H1 (cell line): Measurements from ENCODE around the gene OR5M11. TPM values are rescaled to one million over a fixed set of nuclear protein-coding genes. Genes with fewer than 3 reads are reported as not detected.

Experiments used
- CTCF ChIA-PET: fragments of 300-600 bp; sonication (Branson Sonifier 250); formaldehyde crosslinking; loops from one replicate; lab custom pipeline; 2021; ENCODE audit not compliant: partially characterized antibody; lab: Charles Lee
- POLR2A ChIA-PET: fragments of 300-600 bp; sonication (Branson Sonifier 250); formaldehyde crosslinking; loops from one replicate; lab custom pipeline; 2021; ENCODE audit warnings: inconsistent platforms; ENCODE audit not compliant: partially characterized antibody; lab: Charles Lee
- DNase-seq, 2 experiments: peaks; one replicate each; pipeline versions ENCODE4 v3.0.0 to v3.0.0-alpha.2; 2010 to 2022; ENCODE audit warnings: low spot score in 2 of 2, low read depth in 1 of 2, mixed read lengths in 1 of 2
- FAIRE-seq: peaks from 2 replicates; lab custom pipeline; 2011; peaks lifted over from hg19 to GRCh38; lab: Jason Lieb, UNC
- H2AFZ ChIP-seq: 2 replicates; pipeline ENCODE4 v1.8.1; 2012; ENCODE audit warnings: low read length, inconsistent platforms
- H2AK5ac ChIP-seq: 2 replicates; pipeline ENCODE4 v1.6.1; 2013; ENCODE audit warnings: low read depth, low read length
- H2BK120ac ChIP-seq: replicated peaks from 2 replicates; pipeline ENCODE3; 2013; ENCODE audit warnings: low read depth, low read length, inconsistent platforms
- H2BK12ac ChIP-seq: 2 replicates; pipeline ENCODE4 v1.6.1; 2013; ENCODE audit warnings: low read depth, low read length
- H2BK15ac ChIP-seq: 2 replicates; pipeline ENCODE4 v1.6.1; 2013; ENCODE audit warnings: low read length
- H2BK20ac ChIP-seq: 2 replicates; pipeline ENCODE4 v1.6.1; 2013; ENCODE audit warnings: low read length
- H2BK5ac ChIP-seq: 2 replicates; pipeline ENCODE4 v1.6.1; 2013; ENCODE audit warnings: low read depth, low read length
- H3K14ac ChIP-seq: 2 replicates; pipeline ENCODE4 v1.6.1; 2013; ENCODE audit warnings: inconsistent platforms; ENCODE audit not compliant: insufficient read length
- H3K18ac ChIP-seq: 2 replicates; pipeline ENCODE4 v1.6.1; 2013; ENCODE audit warnings: low read length; ENCODE audit errors: extremely low read depth
- H3K23ac ChIP-seq: 2 replicates; pipeline ENCODE4 v1.6.1; 2013; ENCODE audit warnings: inconsistent platforms; ENCODE audit not compliant: insufficient read length
- H3K23me2 ChIP-seq: 2 replicates; pipeline ENCODE4 v1.6.1; 2013; ENCODE audit warnings: low read depth, low read length
- H3K27ac ChIP-seq: 2 replicates; pipeline ENCODE4 v1.6.1; 2011; ENCODE audit warnings: low read depth, low read length, inconsistent platforms
- H3K27me3 ChIP-seq, 4 experiments: replicated peaks in 1 of 4; 1 replicate in 1 of 4; 2 replicates in 3 of 4; pipeline versions ENCODE4 v1.6.1 to v1.8.1; 2011 to 2013; ENCODE audit warnings: low read length in 3 of 4, mild to moderate bottlenecking in 3 of 4, inconsistent platforms in 2 of 4, mixed read lengths in 2 of 4, moderate library complexity in 1 of 4; ENCODE audit not compliant: control insufficient read depth in 3 of 4, insufficient read depth in 3 of 4; ENCODE audit errors: extremely low read depth in 1 of 4
- H3K36me3 ChIP-seq, 4 experiments: 2 replicates each; pipeline versions ENCODE4 v1.6.1 to v1.8.1; 2011 to 2013; ENCODE audit warnings: mild to moderate bottlenecking in 4 of 4, low read length in 3 of 4, moderate library complexity in 2 of 4, control low read depth in 1 of 4, inconsistent platforms in 1 of 4; ENCODE audit not compliant: insufficient read depth in 4 of 4, control insufficient read depth in 2 of 4
- H3K4ac ChIP-seq: replicated peaks from 2 replicates; pipeline ENCODE3; 2013; ENCODE audit warnings: low read length, low read depth, mixed read lengths, inconsistent platforms; ENCODE audit not compliant: insufficient read length
- H3K4me1 ChIP-seq, 4 experiments: replicated peaks in 1 of 4; 1 replicate in 1 of 4; 2 replicates in 3 of 4; pipeline versions ENCODE4 v1.6.1 to v1.8.1; 2011 to 2013; ENCODE audit warnings: low read length in 3 of 4, inconsistent platforms in 2 of 4, mixed read lengths in 1 of 4; ENCODE audit not compliant: insufficient read depth in 4 of 4, control insufficient read depth in 3 of 4
- H3K4me2 ChIP-seq, 2 experiments: 2 replicates each; pipeline versions ENCODE4 v1.6.1 to v1.8.1; 2011 to 2013; ENCODE audit warnings: low read depth in 2 of 2, low read length in 2 of 2, control low read depth in 1 of 2, inconsistent platforms in 1 of 2, mild to moderate bottlenecking in 1 of 2; ENCODE audit not compliant: insufficient read depth in 1 of 2
- H3K4me3 ChIP-seq, 4 experiments: fragments of 200-600, 300-600 bp in 1 of 4; sonication (generic), shearing (Covaris generic), sonication (Bioruptor Twin) in 1 of 4; 2 replicates each; pipeline versions ENCODE4 v1.5.1 to v1.8.1; 2011 to 2016; ENCODE audit warnings: low read length in 4 of 4, low read depth in 3 of 4, control low read depth in 2 of 4, inconsistent platforms in 2 of 4, mild to moderate bottlenecking in 2 of 4, mixed read lengths in 1 of 4, moderate library complexity in 1 of 4; ENCODE audit not compliant: insufficient read depth in 2 of 4; ENCODE audit errors: extremely low read depth in 1 of 4
- H3K56ac ChIP-seq: replicated peaks from 2 replicates; pipeline ENCODE3; 2013; ENCODE audit warnings: low read depth, mild to moderate bottlenecking, mixed read lengths, low read length, inconsistent platforms; ENCODE audit not compliant: insufficient read length
- H3K79me1 ChIP-seq: 2 replicates; pipeline ENCODE4 v1.6.1; 2013; ENCODE audit warnings: low read depth, low read length, control low read depth
- H3K79me2 ChIP-seq, 2 experiments: 2 replicates each; pipeline versions ENCODE4 v1.6.1 to v1.8.1; 2012 to 2013; ENCODE audit warnings: low read length in 2 of 2, mild to moderate bottlenecking in 2 of 2, inconsistent platforms in 1 of 2; ENCODE audit not compliant: insufficient read depth in 2 of 2, control insufficient read depth in 1 of 2
- H3K9ac ChIP-seq, 4 experiments: replicated peaks in 1 of 4; 1 replicate in 1 of 4; 2 replicates in 3 of 4; pipeline versions ENCODE4 v1.6.1 to v1.8.1; 2011 to 2013; ENCODE audit warnings: low read depth in 3 of 4, low read length in 3 of 4, control low read depth in 2 of 4, mild to moderate bottlenecking in 2 of 4, moderate library complexity in 2 of 4, inconsistent platforms in 1 of 4; ENCODE audit errors: extremely low read depth in 1 of 4
- H3K9me3 ChIP-seq, 2 experiments: 2 replicates each; pipeline versions ENCODE4 v1.6.1 to v1.8.1; 2012 to 2013; ENCODE audit warnings: mild to moderate bottlenecking in 2 of 2, moderate library complexity in 2 of 2, control low read depth in 1 of 2, inconsistent platforms in 1 of 2, low read depth in 1 of 2, low read length in 1 of 2, mixed read lengths in 1 of 2; ENCODE audit not compliant: insufficient read depth in 2 of 2
- H4K20me1 ChIP-seq, 2 experiments: replicated peaks in 1 of 2; 2 replicates each; pipeline versions ENCODE3 to v1.8.1; 2011 to 2013; ENCODE audit warnings: inconsistent platforms in 2 of 2, low read length in 2 of 2, mild to moderate bottlenecking in 1 of 2; ENCODE audit not compliant: insufficient read depth in 2 of 2, control insufficient read depth in 1 of 2
- H4K5ac ChIP-seq: 2 replicates; pipeline ENCODE4 v1.6.1; 2013; ENCODE audit warnings: low read length, low read depth, mixed read lengths, inconsistent platforms; ENCODE audit not compliant: insufficient read length
- H4K8ac ChIP-seq: 2 replicates; pipeline ENCODE4 v1.8.0; 2013; ENCODE audit warnings: mild to moderate bottlenecking, moderate library complexity, low read length, inconsistent platforms; ENCODE audit not compliant: insufficient read depth; ENCODE audit errors: extremely low read depth
- H4K91ac ChIP-seq: replicated peaks from 2 replicates; pipeline ENCODE3; 2013; ENCODE audit warnings: low read length, mixed read lengths, inconsistent platforms; ENCODE audit not compliant: insufficient read length
- CHD7 ChIP-seq: fragments of 300-600 bp; sonication (generic); IDR thresholded peaks from 2 replicates; pipeline ENCODE4 v1.7.1; 2012; ENCODE audit warnings: low read length, moderate library complexity, mild to moderate bottlenecking, inconsistent platforms; ENCODE audit not compliant: insufficient replicate concordance
- WGBS, 2 experiments: shearing (Covaris generic) in 1 of 2; methylation state at CpG; one replicate each; pipeline versions ENCODE4 v1.1.6 to v1.1.7; 2013 to 2015; ENCODE audit warnings: low lambda C conversion rate in 2 of 2, mixed read lengths in 2 of 2, inconsistent platforms in 1 of 2, low coverage in 1 of 2, missing lambda C conversion rate in 1 of 2; ENCODE audit not compliant: insufficient replicate concordance in 2 of 2, insufficient coverage in 1 of 2, insufficient read length in 1 of 2; ENCODE audit errors: extremely low coverage in 1 of 2, missing lambda C conversion rate in 1 of 2; 5-methylcytosine and 5-hydroxymethylcytosine counted together
- polyA plus RNA-seq, 7 experiments: library from polyadenylated mRNA; depleted of rRNA in 3 of 7; stranded (reverse) in 5 of 7; unstranded in 2 of 7; fragments of >200 nt in 5 of 7; fragments of 200-250 nt in 2 of 7; gene quantifications; 1 replicate in 5 of 7; 2 replicates in 1 of 7; 4 replicates in 1 of 7; pipeline versions ENCODE4 v1.2.1 to v1.2.3, GENCODE V29; 2011 to 2013; ENCODE audit warnings: missing spikeins in 2 of 7, mixed read lengths in 2 of 7
- total RNA-seq: library from RNA; stranded (reverse); fragmentation: NEBNext Ultra II Directional; extraction: Animal tissue kit (Norgen Biotek cat#: 25700); gene quantifications from 2 replicates; pipeline ENCODE4 v1.2.1, GENCODE V29; 2021

Gene OR5M11
- total and polyA plus RNA-seq, 2 of the 8 experiments (the other 6 are each of a cell fraction or from before 2014, with no cell fraction given) = 0.08 TPM; not detected in 1

- no peak for FAIRE-seq
- no peak within 1 kb of the TSS for H3K14ac ChIP-seq
- H3K23me2 ChIP-seq = no peaks in the 10 kb centered on the region
- H3K4me2 ChIP-seq = no peak within 1 kb of the TSS
- H2BK120ac ChIP-seq = no peak within 1 kb of the TSS
- H3K27ac ChIP-seq = no peak within 1 kb of the TSS
- H4K91ac ChIP-seq = no peak within 1 kb of the TSS
- no peak within 1 kb of the TSS for H3K9ac ChIP-seq
- H2BK5ac ChIP-seq = no peak within 1 kb of the TSS
- WGBS, 2 experiments = 89% methylated on average over 3 of the region's 3 CpGs; no CpG with 5 or more reads in 1 of the 2 experiments
- ChIA-PET CTCF (no interaction called here), POLR2A (no interaction called here)
- H3K27me3 ChIP-seq = no peaks in the 10 kb centered on the region
- H3K4me1 ChIP-seq = no peaks in the 10 kb centered on the region
- no peak within 1 kb of the TSS for H4K8ac ChIP-seq
- no peak within 1 kb of the TSS for H3K4ac ChIP-seq
- no peaks in the 10 kb centered on the region for H3K36me3 ChIP-seq
- H2BK12ac ChIP-seq = no peak within 1 kb of the TSS
- no peak within 1 kb of the TSS for H3K23ac ChIP-seq
- H2AFZ ChIP-seq = no peak within 1 kb of the TSS
- H2AK5ac ChIP-seq = no peak within 1 kb of the TSS
- H4K20me1 ChIP-seq = no peaks in the 10 kb centered on the region
- H3K56ac ChIP-seq = no peak within 1 kb of the TSS
- no peak within 1 kb of the TSS for H2BK15ac ChIP-seq
- no peak within 1 kb of the TSS for H3K4me3 ChIP-seq
- H4K5ac ChIP-seq = no peak within 1 kb of the TSS
- no peaks in the 10 kb centered on the region for H3K9me3 ChIP-seq
- no peaks in the 10 kb centered on the region for H3K79me2 ChIP-seq
- H3K18ac ChIP-seq = no peak within 1 kb of the TSS
- no peaks in the 10 kb centered on the region for H3K79me1 ChIP-seq
- no peak for DNase-seq
- H2BK20ac ChIP-seq = no peak within 1 kb of the TSS
- no peak for TF ChIP-seq CHD7
These were observed 34.6 kb upstream of the OR5M11 start, which contains the start of gene OR5M10 for GRCh38 chr11:56577621-56578020. Gene OR5M10, minus strand, starts transcription at chr11:56577721. Its CDS starts 0 bp downstream, at chr11:56577721.
